ENCODE measurements around the gene GPC6.

Gene GPC6

GRCh38 chr13:93248627-93249047 is 22.0 kb downstream of the GPC6 start:
- DNase-seq (ENCODE audit: low read depth), result peak; percentile 79
- peak; percentile 77 for TF ChIP-seq CTCF (IDR thresholded peaks at IDR 0.05; ENCODE audit: low read depth, low read length, missing control alignments)
- in situ Hi-C loops (cut with HindIII; ENCODE audit: low sequenced_read_pairs), result loop anchor here (25.0 kb wide), 1 partner anchor 1114 kb away; no protein-coding TSS in a partner anchor
- no peak overlapping the region for H3K4me3 ChIP-seq (ENCODE audit: low read depth, low read length)

- in situ Hi-C loops (cut with HindIII; ENCODE audit: low sequenced_read_pairs), result loop anchor here (25.0 kb wide), 1 partner anchor 1113 kb away; no protein-coding TSS in a partner anchor
- no peak overlapping the region for H3K4me3 ChIP-seq (ENCODE audit: low read depth, low read length)
- peak; percentile 80 for DNase-seq (ENCODE audit: low read depth)
- no peak for TF ChIP-seq CTCF (IDR thresholded peaks at IDR 0.05; ENCODE audit: low read depth, low read length, missing control alignments)
Measured at GRCh38 chr13:93249364-93250306, 23.0 kb downstream of the GPC6 start.

GRCh38 chr13:93254775-93255174 is 28.2 kb downstream of the GPC6 start:
- H3K4me3 ChIP-seq (ENCODE audit: low read depth, low read length), result no peak overlapping the region
- no peak for TF ChIP-seq CTCF (IDR thresholded peaks at IDR 0.05; ENCODE audit: low read depth, low read length, missing control alignments)
- in situ Hi-C loops (cut with HindIII; ENCODE audit: low sequenced_read_pairs), result no loop called here
- no peak for DNase-seq (ENCODE audit: low read depth)

- H3K4me3 ChIP-seq (ENCODE audit: low read depth, low read length), result no peak overlapping the region
- no peak for TF ChIP-seq CTCF (IDR thresholded peaks at IDR 0.05; ENCODE audit: low read depth, low read length, missing control alignments)
- in situ Hi-C loops (cut with HindIII; ENCODE audit: low sequenced_read_pairs), result no loop called here
- no peak for DNase-seq (ENCODE audit: low read depth)
Measured at GRCh38 chr13:93256998-93257397, 30.4 kb downstream of the GPC6 start.

- no peak overlapping the region for H3K4me3 ChIP-seq (ENCODE audit: low read depth, low read length)
- DNase-seq (ENCODE audit: low read depth), result no peak
- no peak for TF ChIP-seq CTCF (IDR thresholded peaks at IDR 0.05; ENCODE audit: low read depth, low read length, missing control alignments)
- in situ Hi-C loops (cut with HindIII; ENCODE audit: low sequenced_read_pairs), result no loop called here
Measured at GRCh38 chr13:93259527-93260080, 33.0 kb downstream of the GPC6 start.

GRCh38 chr13:93260591-93260990 is 34.0 kb downstream of the GPC6 start:
- in situ Hi-C loops (cut with HindIII; ENCODE audit: low sequenced_read_pairs), result no loop called here

More at GRCh38 chr13:93260591-93260990, 34.0 kb downstream of the GPC6 start:
- TF ChIP-seq CTCF (IDR thresholded peaks at IDR 0.05; ENCODE audit: low read depth, low read length, missing control alignments), result no peak
- DNase-seq (ENCODE audit: low read depth), result no peak
- no peak overlapping the region for H3K4me3 ChIP-seq (ENCODE audit: low read depth, low read length)
